ENCODE measurements around the gene CEP44.
"Not testable (repeated sequence)": the region's sequence is repeated elsewhere in the genome, so short reads cannot be mapped to it uniquely, and the experiment has no call there.

CEP44 gene

GRCh38 chr4:174279433-174280155 is 4.1 kb upstream of the CEP44 start:
- DNase-seq: no peak

DNA sequence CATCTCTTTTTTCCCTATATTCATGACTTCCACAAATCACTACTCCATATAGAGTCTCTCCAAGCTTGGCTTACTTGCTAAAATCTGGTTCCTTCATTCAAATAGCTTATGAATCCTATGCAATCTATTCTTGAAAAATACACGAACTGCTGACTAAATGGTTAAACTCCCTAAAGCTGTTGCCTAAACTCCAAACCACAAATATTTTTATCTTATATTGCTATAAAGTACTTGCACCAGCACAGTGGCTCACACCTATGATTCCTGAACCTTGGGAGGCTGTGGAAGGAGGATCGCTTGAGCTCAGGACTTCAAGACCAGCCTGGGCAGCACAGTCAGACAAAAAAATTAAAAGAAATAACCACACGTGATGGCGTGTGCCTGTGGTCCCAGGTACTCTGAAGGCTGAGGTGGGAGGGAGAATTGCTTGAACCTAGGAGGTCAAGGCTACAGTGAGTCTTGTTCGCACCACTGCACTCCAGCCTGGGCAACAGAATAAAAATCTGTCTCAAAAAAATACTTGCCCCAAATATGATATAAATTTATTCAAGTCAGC is 2.5 kb upstream of the CEP44 start:
- DNase-seq: no peak

DNA sequence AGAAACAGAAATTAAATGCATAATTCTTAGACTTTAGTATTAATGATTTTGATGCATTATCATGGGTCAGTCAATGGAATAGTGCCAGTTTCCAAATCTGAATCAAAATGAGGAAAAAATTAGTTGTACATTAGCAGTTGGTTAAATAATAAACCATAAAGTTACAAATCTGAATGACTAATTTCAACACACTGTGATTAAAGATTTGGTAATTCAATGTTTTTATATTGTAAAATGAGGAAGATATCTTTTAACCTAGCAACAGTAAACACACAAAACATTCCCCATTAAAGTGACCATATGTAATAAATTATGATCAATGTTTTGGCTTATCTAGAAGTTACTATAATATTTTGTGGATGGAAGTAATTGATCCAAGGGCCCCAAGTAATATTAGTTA is 1.8 kb upstream of the CEP44 start:
- DNase-seq: no peak

DNA sequence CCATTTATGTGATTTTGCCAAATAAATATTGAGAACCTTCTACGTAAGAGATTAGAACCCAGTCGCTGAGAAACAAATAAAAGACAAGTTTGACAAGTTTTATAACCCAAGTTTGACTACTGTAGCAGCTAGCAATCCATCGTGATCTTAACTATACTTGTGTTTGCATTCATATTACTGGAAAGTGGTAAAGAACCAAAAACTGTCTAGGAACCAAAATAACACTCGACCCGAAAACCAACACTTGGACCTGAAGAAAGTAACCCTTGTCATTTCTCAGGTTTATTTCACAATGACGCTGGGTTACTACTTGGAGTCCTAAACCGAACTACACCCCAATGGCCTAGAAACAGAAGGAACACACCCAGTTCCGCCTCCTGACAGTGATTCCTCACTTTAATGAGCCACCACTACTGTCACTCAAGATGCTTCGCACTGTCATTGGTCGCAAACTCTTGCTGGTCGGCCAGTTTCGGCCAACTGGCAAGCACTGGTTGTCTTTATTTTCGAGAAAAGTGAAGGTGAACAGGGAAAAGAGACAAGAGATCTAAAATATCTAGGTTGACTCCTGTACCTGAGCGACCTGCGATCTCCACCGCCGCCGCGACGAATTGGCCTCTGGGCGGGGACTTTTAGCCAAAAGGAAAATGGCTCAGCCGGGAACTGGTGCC is 740 bp upstream of the CEP44 start:
- peak; percentile 65 for DNase-seq

GRCh38 chr4:174284487-174284886 is 776 bp downstream of the CEP44 start:
- DNase-seq: no peak

DNA sequence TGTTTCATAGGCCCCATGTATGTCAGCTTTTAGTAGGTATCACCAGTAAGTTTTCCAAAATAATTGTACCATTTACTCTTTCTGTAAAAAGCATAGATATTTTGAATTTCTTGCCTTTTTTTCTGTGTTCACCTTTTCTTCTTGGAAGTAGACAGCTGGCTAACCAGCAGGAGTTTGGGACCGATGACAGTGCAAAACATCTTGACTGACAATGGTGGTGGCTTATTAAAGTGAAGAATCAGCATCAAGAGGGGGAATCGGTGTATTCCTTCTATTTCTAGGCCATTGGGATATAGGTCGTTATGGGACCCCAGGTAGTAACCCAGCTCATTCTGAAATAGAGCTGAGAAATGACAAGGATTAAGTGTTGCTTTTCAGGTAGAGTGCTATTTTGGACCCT is 3.2 kb downstream of the CEP44 start:
- DNase-seq: no peak

DNA sequence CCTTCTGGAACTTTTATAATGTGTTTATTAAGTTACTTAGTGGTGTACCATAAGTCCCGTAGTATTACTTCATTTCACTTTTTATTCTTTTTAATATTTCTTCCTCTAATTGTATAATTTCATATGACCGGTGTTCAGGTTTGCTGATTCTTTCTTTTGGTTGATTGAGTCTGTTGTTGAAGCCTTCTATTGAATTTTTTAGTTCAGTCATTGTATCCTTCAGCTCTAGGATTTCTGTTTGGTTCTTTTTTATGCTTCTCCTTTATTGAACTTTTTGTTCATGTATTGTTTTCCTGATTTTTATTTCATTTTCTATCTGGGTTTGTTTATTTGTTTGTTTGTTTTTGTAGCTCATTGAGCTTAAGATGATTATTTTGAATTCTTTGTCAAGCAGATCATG is 8.8 kb downstream of the CEP44 start:
- no peak for DNase-seq

DNA sequence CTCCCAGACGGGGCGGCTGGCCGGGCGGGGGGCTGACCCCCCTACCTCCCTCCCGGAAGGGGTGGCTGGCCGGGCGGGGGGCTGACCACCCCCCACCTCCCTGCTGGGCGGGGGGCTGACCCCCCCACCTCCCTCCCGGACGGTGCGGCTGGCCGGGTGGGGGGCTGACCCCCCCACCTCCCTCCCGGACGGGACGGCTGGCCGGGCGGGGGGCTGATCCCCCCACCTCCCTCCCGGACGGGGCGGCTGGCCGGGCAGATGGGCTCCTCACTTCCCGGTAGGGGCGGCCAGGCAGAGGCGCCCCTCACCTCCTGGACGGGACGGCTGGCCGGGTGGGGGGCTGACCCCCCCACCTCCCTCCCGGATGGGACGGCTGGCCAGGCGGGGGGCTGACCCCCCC is 10.9 kb downstream of the CEP44 start:
- DNase-seq: not testable (repeated sequence)

GRCh38 chr4:174295142-174295541 is 11.4 kb downstream of the CEP44 start:
- DNase-seq: not testable (repeated sequence)

DNA sequence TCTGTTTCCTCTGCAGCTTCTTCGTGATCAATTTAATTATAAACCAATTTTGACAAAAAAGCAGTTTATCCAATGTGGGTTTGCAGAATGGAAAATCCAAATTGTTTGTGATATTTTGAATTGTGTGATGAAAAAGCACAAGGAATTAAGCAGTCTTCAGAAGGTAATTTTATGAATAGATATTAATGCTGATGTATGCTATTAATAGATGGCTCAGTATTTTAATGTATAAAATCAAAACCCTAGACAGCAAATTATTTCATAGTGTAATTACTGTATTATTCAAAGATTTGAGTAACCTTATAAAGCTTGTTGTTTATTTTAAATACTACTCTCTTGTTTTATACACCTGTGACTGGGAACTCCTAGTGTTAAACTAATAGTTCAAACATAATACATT is 20.0 kb downstream of the CEP44 start:
- DNase-seq: no peak

DNA sequence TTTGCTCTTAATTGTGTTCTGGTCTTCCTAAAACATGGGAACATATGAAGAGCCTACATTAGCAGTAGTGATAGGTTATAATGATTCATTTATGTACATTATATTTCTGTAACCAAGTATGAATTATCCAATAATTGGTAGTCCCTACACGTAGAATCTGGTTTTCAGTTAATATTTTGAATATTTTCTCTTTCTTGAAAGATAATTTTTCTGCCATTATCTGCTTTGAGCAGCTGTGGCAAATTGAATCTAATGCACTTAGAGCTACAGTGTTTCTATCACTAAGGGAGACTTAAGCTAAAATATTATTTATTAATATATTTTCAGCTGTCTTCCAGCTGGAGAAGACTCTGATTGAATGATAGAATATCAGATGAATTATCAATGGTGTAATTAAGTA is 21.0 kb downstream of the CEP44 start:
- DNase-seq: no peak

DNA sequence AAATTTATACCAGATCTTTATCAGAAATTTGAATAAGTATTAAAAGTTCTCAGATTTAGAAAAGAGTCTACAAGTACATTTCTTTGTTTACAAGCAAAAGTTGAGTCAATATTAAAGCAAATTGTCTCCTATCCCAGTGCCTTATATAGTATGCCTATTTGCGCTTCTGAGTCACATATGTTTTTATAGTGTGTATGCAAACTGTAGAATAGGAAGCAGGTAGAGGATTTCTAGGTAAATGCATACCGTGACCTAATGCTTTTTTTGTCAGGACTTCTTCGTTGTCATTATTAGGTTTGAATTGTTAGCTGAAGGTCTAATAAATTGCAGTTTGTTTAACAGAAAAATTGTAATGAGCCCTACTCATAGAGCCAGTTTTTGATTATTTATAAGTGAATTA is 22.2 kb downstream of the CEP44 start:
- DNase-seq: no peak

DNA sequence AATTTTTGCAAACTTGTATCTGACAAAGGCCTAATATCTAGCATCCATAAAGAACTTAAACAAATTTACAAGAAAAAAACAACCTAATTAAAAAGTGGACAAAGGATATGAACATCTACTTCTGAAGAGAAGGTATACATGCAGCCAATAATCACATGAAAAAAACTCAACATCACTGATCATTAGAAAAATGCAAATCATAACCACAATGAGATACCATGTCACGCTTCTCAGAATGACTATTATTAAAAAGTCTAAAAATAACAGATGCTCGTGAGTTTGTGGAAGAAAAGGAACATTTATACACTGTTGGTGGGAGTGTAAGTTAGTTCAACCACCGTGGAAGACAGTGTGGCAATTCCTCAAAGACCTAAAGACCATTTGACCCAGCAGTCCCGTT is 24.0 kb downstream of the CEP44 start:
- DNase-seq: no peak

GRCh38 chr4:174312993-174313392 is 29.3 kb downstream of the CEP44 start:
- DNase-seq: no peak

GRCh38 chr4:174314274-174314673 is 30.6 kb downstream of the CEP44 start:
- no peak for DNase-seq

DNA sequence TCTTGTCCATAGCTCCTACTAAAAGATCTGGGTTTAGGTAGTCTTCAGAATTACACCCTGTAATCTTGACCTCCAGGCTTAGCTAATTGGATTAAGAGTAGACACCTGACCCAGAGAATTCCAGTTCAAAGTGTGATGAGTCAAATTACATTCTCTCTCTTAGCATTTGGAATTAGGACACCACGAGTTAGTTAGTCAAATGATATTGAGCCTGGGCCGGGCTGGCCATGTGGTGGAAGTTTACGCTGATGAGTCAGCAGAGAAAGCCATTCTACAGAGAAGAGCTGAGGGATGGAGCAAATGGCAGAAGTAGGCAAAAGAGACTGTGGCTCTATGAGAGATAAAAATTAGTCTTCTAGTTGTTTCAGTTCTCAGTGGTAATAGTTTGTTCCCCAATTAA is 31.1 kb downstream of the CEP44 start:
- no peak for DNase-seq

DNA sequence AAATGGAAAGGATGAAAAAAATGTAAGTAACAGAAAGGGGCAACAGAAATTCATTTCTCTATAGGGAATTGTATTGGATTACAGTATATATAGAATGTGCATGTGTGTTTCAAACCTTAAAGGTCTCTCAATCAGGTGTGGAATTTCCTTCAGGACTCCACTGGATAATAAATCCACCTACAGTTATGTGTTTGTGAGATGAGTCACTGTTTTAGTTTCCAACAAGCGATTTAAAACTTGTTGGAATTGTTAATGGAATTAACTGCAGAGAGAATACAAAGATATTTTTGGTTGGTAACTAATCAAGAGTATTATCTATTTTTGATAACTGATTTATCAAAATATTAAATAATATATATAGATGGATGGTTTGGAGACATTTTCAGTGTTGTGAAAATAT is 32.8 kb downstream of the CEP44 start:
- no peak for DNase-seq

GRCh38 chr4:174316954-174317353 is 33.2 kb downstream of the CEP44 start:
- DNase-seq: no peak

DNA sequence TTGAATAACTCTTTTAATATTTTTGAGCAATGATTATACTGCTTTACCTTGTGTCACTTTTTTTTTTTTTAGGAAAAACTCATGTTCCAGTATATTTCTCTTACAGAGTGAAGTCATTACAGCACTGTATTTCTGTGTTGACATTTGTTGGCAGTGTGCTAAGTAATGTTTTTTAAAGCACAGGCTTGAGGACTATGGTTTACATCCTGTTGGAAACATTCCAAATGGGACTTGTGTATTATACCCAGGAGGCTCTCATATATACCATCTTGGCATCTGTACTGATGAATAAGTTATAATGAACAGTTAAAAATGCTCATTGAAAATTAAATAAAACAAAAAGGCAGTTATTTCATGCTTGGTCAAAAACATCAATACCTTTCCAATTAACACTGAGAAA is 33.8 kb downstream of the CEP44 start:
- DNase-seq: peak; percentile 33

DNA sequence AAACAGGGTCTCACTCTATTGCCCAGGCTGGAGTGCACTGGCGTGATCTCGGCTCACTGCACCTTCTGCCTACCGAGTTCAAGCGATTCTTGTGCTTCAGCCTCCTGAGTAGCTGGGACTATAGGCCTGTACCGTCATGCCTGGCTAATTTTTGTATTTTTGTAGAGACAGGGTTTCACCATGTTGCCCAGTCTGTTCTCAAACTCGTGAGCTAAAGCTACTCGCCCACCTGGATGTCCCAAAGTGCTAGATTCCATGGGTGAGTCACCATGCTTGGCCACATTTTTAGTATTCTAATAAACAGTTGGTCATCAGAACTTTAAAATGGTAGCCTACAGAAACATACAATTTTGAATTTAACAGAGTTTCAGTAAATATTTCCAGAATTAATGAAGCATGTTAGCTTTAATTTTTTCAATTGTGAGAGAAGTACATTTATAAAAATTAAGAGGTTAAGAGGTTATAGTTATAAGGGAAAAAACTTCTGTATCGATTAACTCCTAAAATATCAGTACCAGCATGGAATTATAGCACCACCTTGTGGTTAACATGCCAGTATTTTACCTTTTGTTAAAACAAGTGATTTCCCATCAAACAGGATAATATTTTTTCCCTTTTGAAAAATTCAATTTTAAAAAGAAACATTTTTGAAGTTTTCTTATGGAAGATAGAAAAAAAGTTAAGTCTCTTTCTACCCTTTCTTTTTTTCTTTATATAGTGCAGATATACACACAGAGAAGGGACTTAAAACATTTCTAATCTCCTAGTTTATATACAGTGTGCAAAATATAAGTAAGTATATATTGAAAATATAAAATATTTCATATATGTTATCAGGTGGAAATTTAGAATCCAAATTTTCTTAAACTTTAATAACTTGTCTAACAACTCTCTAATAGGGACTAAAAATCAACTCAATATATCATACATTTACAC is 35.4 kb downstream of the CEP44 start:
- no peak for DNase-seq

DNA sequence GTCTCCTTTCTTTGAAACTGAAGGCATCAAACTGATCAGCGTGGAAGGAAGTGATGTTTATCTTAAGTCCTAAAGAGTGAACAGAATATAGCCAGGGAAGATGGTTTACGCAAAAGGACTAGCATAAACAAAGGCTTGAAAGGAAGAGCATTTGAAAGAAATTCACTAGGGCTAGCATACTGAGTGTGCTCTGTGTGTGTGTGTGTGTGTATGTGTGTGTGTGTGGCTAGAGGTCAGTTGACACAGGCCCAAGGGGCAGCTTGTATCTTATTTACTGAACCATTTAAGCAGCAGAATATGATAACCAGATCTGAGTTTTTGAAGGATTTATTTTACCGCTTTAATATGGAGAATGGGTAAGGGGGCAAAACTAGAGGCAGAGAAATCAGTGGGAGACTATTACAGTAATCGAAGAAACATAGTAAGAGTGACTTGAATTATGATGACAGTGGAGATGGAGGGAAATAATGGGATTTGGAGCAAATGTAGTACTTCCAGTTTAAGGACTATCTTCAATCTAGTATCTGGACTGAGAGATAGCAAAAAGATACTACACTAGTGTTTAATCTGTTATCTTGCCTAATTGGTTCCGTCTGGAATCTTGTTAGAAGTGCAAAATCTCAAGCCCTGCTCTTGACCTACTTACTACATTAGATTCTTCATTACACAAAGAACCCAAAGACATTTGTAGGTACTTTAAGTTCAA is 36.9 kb downstream of the CEP44 start:
- DNase-seq: no peak

- no peak for DNase-seq
Observed at GRCh38 chr4:174324236-174324635, 40.5 kb downstream of the CEP44 start.

DNA sequence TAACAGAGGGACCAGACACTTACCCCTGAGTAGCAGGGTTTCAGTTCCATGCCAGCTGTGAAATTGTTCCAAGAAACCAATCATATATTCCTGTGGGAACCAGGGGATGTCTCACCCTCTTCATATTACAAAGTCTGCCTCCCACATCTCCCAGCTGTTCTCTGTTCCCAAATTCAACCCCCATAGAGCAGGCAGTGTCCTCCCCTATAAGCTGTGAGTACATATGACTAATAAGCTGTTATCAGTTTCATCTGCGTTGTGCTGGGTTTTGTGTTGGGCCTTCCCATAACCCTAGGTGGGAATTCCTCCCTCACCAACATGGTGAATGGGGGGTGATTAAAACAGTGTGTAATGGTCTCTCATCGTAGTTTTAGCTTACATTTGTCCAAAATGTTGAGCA is 41.0 kb downstream of the CEP44 start:
- no peak for DNase-seq
